ENCODE measurements around the gene PRCP.

The PRCP gene

DNA sequence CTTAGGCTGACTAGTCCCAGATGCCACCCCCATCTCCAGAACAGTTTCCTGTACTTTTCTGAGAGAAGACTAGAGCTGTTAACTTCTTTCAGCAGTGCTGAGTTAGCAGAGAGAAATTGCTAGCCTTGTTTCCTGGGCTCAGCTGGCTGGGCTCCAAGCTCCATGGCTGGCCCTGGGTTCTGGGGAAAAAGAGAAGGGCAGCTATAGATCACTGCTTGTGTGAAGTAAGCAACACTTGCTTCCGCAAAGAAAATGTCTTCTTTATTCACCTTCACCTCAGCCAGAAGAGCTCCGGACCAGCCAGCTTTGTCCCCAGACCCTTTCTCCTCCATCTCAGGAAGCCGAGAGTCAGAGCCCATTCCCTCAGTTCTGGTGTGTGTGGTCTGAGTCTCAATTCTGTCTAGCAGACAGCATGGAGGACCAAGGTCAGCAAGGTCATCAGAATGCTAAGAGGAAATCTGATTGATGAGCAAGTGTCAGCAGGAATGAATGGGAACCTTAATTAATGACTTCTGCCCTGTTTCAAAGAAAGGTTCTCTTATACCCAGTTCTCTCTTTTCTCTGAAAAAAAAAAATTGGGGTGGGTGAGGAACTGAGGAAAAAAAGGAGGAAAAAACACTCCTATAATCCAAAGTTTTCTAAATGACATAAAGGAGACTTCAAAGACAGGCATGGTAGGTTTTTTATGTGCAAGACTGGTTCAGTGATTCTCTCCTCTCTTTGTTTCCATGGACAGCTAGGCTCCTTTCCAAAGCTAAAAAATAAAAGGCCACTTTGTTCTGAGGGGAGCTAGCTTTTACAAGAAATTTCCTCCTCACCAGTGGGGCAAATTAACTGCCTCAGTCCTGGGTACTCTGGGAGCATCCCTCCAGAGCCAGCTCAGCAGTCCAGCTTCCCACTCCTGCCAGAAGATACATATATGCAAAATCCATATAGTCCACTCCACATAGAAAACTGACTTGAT is 103.0 kb downstream of the PRCP start:
- no peak overlapping the region for H3K27ac ChIP-seq (ENCODE audit: low read depth, low read length)
- no peaks in the 10 kb centered on the region for H3K9me3 ChIP-seq (ENCODE audit: control insufficient read depth, insufficient read depth, low read depth, low read length)
- H3K36me3 ChIP-seq (ENCODE audit: control insufficient read depth, insufficient read depth, low read length) = no peaks in the 10 kb centered on the region
- 0 out of 2 replicates have a peak, but pooled peaks cover 3% of the 10 kb centered on the region for H3K27me3 ChIP-seq (ENCODE audit: control insufficient read depth, insufficient read depth, low read length)
- H3K9ac ChIP-seq (ENCODE audit: low read length) = no peak overlapping the region
- no peak overlapping the region for H3K4me3 ChIP-seq (ENCODE audit: low read depth, low read length)
- H3K4me1 ChIP-seq (ENCODE audit: control insufficient read depth, insufficient read depth, low read length) = no peaks in the 10 kb centered on the region

DNA sequence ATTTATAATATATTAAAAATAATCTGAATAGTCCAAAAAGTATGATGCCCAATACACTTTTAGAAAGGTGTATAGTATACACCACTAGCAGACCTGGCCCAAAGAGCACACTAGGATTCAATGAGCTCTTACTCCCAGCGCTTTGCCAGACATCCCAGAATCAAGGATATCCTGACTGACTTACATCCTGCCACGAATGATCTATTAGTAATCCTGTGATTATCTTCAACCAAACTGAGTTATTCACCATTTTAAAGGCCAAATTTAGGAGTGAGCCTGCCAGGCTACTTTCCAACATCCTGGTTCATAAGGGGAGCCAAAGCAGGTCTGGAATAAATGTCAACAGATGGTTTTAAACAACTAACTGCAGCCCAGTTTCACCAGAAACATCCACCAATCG is 105.7 kb downstream of the PRCP start:
- no peak overlapping the region for H3K27ac ChIP-seq (ENCODE audit: low read depth, low read length)
- no peak overlapping the region for H3K4me3 ChIP-seq (ENCODE audit: low read depth, low read length)
- no peaks in the 10 kb centered on the region for H3K4me1 ChIP-seq (ENCODE audit: control insufficient read depth, insufficient read depth, low read length)
- 0 out of 2 replicates have a peak, but pooled peaks cover 3% of the 10 kb centered on the region for H3K27me3 ChIP-seq (ENCODE audit: control insufficient read depth, insufficient read depth, low read length)
- no peaks in the 10 kb centered on the region for H3K36me3 ChIP-seq (ENCODE audit: control insufficient read depth, insufficient read depth, low read length)
- H3K9ac ChIP-seq (ENCODE audit: low read length) = no peak overlapping the region
- H3K9me3 ChIP-seq (ENCODE audit: control insufficient read depth, insufficient read depth, low read depth, low read length) = no peaks in the 10 kb centered on the region

DNA sequence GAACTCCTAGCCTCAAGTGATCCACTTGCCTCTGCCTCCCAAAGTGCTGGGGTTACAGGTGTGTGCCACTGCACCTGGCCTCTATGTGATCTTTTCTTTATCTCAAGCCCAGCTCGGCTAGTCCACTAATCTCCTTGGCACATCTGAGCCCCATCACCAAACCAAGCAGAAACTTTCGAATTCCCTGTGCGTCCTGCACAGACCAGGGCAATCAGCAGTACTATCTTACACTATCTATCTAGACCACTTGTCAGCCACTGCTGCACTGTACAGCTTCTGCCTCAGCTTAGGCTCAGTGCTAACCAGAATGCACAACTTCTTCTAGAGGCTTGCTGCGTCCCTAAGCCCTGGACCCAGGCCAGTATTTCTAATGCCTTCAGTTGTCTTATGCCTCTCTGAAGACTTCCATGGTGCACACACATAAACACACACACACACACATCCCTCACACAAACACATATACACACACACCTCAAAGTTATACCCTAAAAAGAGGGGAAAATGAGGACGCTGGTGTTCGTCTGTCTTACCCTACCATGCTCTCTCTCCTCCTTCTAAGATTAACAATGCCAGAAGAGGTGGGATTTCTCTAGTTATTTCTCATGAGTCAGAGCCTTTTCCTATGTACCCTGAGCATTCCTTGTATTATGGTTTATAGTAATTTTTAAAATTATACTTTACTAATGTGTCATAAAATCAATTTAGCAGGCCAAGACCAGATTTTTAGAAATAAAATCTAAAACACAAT is 107.2 kb downstream of the PRCP start:
- Histone ChIP-seq H3K4me3 (ENCODE audit: low read depth, low read length) (no peak overlapping the region), H3K36me3 (ENCODE audit: control insufficient read depth, insufficient read depth, low read length) (no peaks in the 10 kb centered on the region), H3K9me3 (ENCODE audit: control insufficient read depth, insufficient read depth, low read depth, low read length) (no peaks in the 10 kb centered on the region), H3K9ac (ENCODE audit: low read length) (no peak overlapping the region), H3K27ac (ENCODE audit: low read depth, low read length) (no peak overlapping the region), H3K4me1 (ENCODE audit: control insufficient read depth, insufficient read depth, low read length) (no peaks in the 10 kb centered on the region), H3K27me3 (ENCODE audit: control insufficient read depth, insufficient read depth, low read length) (0 out of 2 replicates have a peak, but pooled peaks cover 3% of the 10 kb centered on the region)

DNA sequence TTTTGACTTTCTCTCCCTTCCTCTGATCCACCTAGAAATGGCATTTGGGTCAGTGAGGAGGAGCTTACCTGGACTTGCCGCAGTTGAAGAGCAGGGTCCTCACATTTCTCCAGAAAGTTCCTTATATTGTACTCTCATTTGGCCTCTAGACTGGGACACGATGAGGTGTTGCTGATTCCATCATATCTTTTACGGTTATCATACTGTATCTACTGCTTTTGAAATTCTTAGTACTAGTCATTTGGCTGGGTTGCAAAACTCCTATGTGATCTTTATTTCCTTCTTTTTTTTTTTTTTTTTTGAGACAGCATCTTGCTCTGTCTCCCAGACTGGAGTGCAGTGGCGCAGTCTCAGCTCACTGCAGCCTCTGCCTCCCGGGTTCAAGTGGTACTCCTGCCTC is 107.9 kb downstream of the PRCP start:
- no peaks in the 10 kb centered on the region for H3K9me3 ChIP-seq (ENCODE audit: control insufficient read depth, insufficient read depth, low read depth, low read length)
- no peaks in the 10 kb centered on the region for H3K4me1 ChIP-seq (ENCODE audit: control insufficient read depth, insufficient read depth, low read length)
- no peak overlapping the region for H3K4me3 ChIP-seq (ENCODE audit: low read depth, low read length)
- no peak overlapping the region for H3K9ac ChIP-seq (ENCODE audit: low read length)
- no peaks in the 10 kb centered on the region for H3K36me3 ChIP-seq (ENCODE audit: control insufficient read depth, insufficient read depth, low read length)
- 0 out of 2 replicates have a peak, but pooled peaks cover 3% of the 10 kb centered on the region for H3K27me3 ChIP-seq (ENCODE audit: control insufficient read depth, insufficient read depth, low read length)
- H3K27ac ChIP-seq (ENCODE audit: low read depth, low read length) = no peak overlapping the region

DNA sequence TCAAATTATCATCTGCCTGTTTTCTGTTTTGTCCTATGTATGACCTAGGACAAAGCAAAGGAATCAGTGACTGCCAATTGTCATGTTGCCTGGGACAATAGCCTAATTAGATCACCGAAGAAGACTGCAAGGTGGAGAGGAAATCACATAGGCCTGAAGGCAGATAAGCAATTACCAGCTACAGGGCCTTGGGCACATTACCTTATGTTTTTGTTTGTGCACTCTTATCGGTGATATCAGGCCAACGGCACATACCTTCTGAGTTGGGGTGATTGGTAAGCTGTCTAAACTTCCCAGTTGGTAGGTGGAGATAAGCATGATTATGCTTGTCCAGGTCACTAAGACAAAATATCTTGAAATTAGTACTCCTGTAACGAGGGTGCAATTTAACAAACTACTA is 108.5 kb downstream of the PRCP start:
- no peaks in the 10 kb centered on the region for H3K36me3 ChIP-seq (ENCODE audit: control insufficient read depth, insufficient read depth, low read length)
- H3K9me3 ChIP-seq (ENCODE audit: control insufficient read depth, insufficient read depth, low read depth, low read length) = no peaks in the 10 kb centered on the region
- H3K27me3 ChIP-seq (ENCODE audit: control insufficient read depth, insufficient read depth, low read length) = 0 out of 2 replicates have a peak, but pooled peaks cover 3% of the 10 kb centered on the region
- no peak overlapping the region for H3K9ac ChIP-seq (ENCODE audit: low read length)
- H3K4me1 ChIP-seq (ENCODE audit: control insufficient read depth, insufficient read depth, low read length) = no peaks in the 10 kb centered on the region
- no peak overlapping the region for H3K27ac ChIP-seq (ENCODE audit: low read depth, low read length)
- no peak overlapping the region for H3K4me3 ChIP-seq (ENCODE audit: low read depth, low read length)

DNA sequence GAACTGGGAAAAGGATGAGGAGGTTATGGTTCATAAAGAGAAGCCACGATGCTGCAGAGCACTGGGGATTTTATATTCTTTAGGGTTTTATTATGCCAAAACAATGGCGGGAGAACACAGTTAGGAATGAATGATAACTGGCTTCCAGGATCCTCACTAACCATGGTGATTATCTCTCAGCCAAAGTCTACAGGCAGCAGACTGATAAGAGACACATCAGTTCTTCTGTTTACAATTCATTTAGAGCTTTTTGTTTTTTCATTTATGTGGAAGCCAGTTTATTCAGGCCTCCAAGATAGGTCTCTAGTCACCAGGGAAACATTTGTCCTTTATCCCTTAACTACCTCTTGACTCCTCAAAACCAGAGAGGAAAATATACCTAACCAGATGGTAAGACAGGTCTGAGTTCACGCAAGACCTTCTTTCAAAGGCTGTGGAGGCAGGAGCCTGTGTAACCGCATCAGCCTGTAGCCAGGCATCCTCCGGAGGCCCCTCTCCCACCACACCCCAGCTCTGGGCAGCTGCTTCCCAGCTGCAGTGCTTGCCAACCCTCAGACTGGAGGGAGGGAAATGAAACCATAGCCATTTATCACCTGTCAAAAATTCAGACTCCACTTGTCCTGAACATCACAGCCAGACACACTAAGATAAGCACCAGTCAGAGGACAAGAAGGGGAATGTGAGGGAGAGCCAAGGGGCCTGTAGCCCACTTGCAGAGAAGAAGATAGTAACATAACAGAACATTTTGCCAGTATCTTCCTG is 109.3 kb downstream of the PRCP start:
- no peak overlapping the region for H3K27ac ChIP-seq (ENCODE audit: low read depth, low read length)

DNA sequence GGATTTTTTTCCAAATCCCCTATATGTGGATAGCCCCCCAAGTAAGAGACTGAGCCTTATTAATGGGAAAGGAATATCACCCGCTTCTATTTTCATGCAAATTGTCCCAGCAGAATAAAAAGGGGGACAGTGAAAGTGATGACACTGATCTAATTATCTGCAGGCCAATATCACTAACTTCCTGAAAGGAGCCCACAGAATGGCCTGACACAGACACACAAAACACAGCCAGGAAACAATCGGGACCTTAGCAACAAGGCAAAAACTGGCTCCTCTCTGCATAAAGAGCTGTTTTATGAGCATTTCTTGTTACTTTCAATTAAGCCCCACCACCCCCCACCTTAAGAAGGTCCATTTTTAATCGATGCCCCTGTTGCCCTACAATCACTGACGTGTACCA is 112.2 kb downstream of the PRCP start:
- Histone ChIP-seq H3K9me3 (ENCODE audit: control insufficient read depth, insufficient read depth, low read depth, low read length) (no peaks in the 10 kb centered on the region), H3K4me3 (ENCODE audit: low read depth, low read length) (no peak overlapping the region), H3K9ac (ENCODE audit: low read length) (no peak overlapping the region), H3K4me1 (ENCODE audit: control insufficient read depth, insufficient read depth, low read length) (no peaks in the 10 kb centered on the region), H3K36me3 (ENCODE audit: control insufficient read depth, insufficient read depth, low read length) (no peaks in the 10 kb centered on the region), H3K27ac (ENCODE audit: low read depth, low read length) (no peak overlapping the region), H3K27me3 (ENCODE audit: control insufficient read depth, insufficient read depth, low read length) (no peaks in the 10 kb centered on the region)

More for the DNA sequence above, 109.3 kb downstream of the PRCP start:
- H3K36me3 ChIP-seq (ENCODE audit: control insufficient read depth, insufficient read depth, low read length) = no peaks in the 10 kb centered on the region
- no peak overlapping the region for H3K4me3 ChIP-seq (ENCODE audit: low read depth, low read length)
- no peaks in the 10 kb centered on the region for H3K4me1 ChIP-seq (ENCODE audit: control insufficient read depth, insufficient read depth, low read length)
- H3K9ac ChIP-seq (ENCODE audit: low read length) = no peak overlapping the region
- H3K27me3 ChIP-seq (ENCODE audit: control insufficient read depth, insufficient read depth, low read length) = 0 out of 2 replicates have a peak, but pooled peaks cover 3% of the 10 kb centered on the region
- no peaks in the 10 kb centered on the region for H3K9me3 ChIP-seq (ENCODE audit: control insufficient read depth, insufficient read depth, low read depth, low read length)

DNA sequence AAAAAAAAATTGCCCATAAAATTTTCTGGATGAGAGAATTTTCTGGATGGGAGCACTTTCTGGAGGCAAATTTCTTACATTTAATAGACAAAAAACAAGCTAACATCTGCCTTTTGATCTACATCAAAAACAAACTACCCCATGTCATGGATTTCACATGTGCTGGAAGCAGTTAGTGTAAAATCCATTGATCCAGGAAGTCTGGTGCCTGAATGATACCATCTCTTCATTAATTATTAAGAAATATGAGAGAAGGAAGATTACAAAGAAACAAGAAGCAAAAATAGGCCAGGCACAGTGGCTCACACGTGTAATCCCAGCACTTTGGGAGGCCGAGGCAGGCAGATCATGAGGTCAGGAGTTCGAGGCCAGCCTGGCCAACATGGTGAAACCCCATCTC is 113.4 kb downstream of the PRCP start:
- H3K9me3 ChIP-seq (ENCODE audit: control insufficient read depth, insufficient read depth, low read depth, low read length) = peaks cover 5% of the 10 kb centered on the region; the same call in 1 of the 2 replicates
- H3K4me3 ChIP-seq (ENCODE audit: low read depth, low read length) = no peak overlapping the region
- no peaks in the 10 kb centered on the region for H3K27me3 ChIP-seq (ENCODE audit: control insufficient read depth, insufficient read depth, low read length)
- no peak overlapping the region for H3K27ac ChIP-seq (ENCODE audit: low read depth, low read length)
- no peaks in the 10 kb centered on the region for H3K4me1 ChIP-seq (ENCODE audit: control insufficient read depth, insufficient read depth, low read length)
- no peak overlapping the region for H3K9ac ChIP-seq (ENCODE audit: low read length)
- H3K36me3 ChIP-seq (ENCODE audit: control insufficient read depth, insufficient read depth, low read length) = no peaks in the 10 kb centered on the region

DNA sequence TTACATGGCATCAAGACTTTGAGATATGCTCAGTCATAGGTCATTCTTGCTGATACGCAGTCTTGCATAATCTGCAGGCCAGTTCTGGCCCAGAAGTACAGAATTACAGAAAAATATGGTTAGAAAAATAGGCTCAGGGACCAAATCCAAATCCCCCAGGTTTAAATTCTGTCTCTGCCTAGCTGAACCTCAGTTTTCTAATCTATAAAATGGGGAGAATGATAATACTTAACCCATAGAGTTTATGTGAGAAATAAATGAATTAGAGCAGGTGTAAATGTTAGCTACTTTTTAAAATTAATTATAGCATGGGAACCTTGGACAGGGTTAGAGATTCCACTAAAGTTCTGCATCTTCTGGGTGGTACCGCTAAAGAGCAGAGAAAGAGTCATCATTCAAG is 114.2 kb downstream of the PRCP start:
- H3K9me3 ChIP-seq (ENCODE audit: control insufficient read depth, insufficient read depth, low read depth, low read length) = peaks cover 5% of the 10 kb centered on the region; the same call in 1 of the 2 replicates
- H3K9ac ChIP-seq (ENCODE audit: low read length) = no peak overlapping the region
- no peaks in the 10 kb centered on the region for H3K36me3 ChIP-seq (ENCODE audit: control insufficient read depth, insufficient read depth, low read length)
- no peak overlapping the region for H3K4me3 ChIP-seq (ENCODE audit: low read depth, low read length)
- no peaks in the 10 kb centered on the region for H3K27me3 ChIP-seq (ENCODE audit: control insufficient read depth, insufficient read depth, low read length)
- no peak overlapping the region for H3K27ac ChIP-seq (ENCODE audit: low read depth, low read length)
- no peaks in the 10 kb centered on the region for H3K4me1 ChIP-seq (ENCODE audit: control insufficient read depth, insufficient read depth, low read length)

DNA sequence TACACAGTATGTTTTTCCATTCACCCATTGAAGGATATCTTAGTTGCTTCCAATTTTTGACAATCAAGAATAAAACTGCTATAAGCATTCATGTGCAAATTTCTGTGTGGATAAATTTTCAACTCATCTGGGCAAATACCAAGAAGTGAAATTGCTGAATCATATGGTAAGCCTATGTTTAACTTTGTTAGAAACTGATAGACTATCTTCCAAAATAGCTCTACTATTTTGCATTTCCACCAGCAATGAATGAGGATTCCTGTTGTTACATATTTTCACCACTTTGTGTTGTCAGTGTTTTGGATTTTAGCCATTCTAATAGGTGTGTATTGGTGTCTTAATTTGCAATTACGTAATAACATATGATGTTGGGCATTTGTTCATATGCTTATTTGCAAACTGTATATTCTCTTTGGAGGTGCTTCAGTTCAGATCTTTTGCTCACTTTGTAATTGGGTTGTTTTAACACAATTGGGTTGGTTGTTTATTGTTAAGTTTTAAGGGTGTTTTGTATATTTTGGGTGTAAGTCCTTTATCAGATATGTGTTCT is 117.3 kb downstream of the PRCP start:
- no peak overlapping the region for H3K9ac ChIP-seq (ENCODE audit: low read length)
- H3K4me3 ChIP-seq (ENCODE audit: low read depth, low read length) = no peak overlapping the region
- no peak overlapping the region for H3K27ac ChIP-seq (ENCODE audit: low read depth, low read length)
- H3K27me3 ChIP-seq (ENCODE audit: control insufficient read depth, insufficient read depth, low read length) = no peaks in the 10 kb centered on the region
- H3K36me3 ChIP-seq (ENCODE audit: control insufficient read depth, insufficient read depth, low read length) = no peaks in the 10 kb centered on the region
- H3K9me3 ChIP-seq (ENCODE audit: control insufficient read depth, insufficient read depth, low read depth, low read length) = peaks cover 5% of the 10 kb centered on the region; the same call in 1 of the 2 replicates
- no peaks in the 10 kb centered on the region for H3K4me1 ChIP-seq (ENCODE audit: control insufficient read depth, insufficient read depth, low read length)

Data from HUES6 (cell line).